ENCODE data around the gene IFNL1. TPM values are rescaled to one million over a fixed set of nuclear protein-coding genes. Genes with fewer than 3 reads are reported as not detected.

IFNL1 gene
- total and polyA plus RNA-seq, 9 of the 15 experiments (the other 6 are each of a cell fraction or from before 2014, with no cell fraction given): not detected

- TF ChIP-seq CHD7 (IDR thresholded peaks at IDR 0.05; ENCODE audit: low read depth, low read length): no peak
- TF ChIP-seq CCAR2 (IDR thresholded peaks at IDR 0.05; ENCODE audit: low read depth, low read length): no peak
- no peak for TF ChIP-seq ZNF165 (CRISPR knock-in tag; IDR thresholded peaks at IDR 0.05; ENCODE audit: borderline replicate concordance)
Measured at GRCh38 chr19:39296055-39296645, at the start of gene IFNL1 (continued).
